ENCODE results near the gene SLC38A5. TPM values are rescaled to one million over a fixed set of nuclear protein-coding genes. Genes with fewer than 3 reads are reported as not detected.

SLC38A5 gene
- total and polyA plus RNA-seq, 2 of the 13 experiments (the other 11 are each of a cell fraction or from before 2014, with no cell fraction given) = 46.1 to 73.4 TPM

DNA sequence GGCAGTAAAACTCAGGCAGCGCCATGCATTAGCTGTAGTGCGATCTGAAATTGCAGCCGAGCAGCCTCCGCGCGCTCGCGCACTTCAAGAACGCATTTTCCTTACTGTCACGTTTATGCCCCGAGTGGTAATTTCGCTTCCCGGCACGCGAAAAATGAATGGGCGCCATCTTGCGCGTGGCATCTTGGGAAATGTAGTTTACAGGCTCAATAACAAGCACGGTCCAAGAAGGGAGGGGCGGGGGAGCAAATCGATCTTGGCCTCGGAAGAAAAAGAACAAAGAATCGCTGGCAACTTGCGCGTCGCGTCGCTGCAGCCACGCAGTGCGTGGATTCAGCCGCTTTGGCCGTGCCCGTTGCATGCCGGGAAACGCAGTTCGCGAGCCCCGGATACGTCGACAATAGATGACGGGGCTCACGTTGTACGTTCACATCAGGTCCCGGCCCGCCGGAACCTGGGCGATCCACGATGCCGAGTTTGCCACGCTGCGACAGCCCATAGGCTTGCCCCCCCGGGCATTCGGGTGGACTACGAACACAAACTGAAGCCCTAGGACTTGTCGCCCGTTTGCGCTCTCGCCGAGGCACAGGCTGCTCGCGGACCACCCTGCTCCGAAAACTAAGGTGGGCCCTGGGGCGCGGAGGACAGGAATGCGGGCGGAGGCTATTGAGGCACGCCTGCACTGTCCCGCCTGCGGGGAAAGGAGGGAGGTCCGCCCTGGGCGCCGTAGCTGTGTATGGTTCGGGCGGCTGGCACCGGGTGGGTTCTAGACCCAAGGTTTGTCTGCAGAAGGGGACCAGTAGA, 5.9 kb upstream of the SLC38A5 start, which contains the start of gene FTSJ1 (continued):
- TF ChIP-seq, protein P1, sequence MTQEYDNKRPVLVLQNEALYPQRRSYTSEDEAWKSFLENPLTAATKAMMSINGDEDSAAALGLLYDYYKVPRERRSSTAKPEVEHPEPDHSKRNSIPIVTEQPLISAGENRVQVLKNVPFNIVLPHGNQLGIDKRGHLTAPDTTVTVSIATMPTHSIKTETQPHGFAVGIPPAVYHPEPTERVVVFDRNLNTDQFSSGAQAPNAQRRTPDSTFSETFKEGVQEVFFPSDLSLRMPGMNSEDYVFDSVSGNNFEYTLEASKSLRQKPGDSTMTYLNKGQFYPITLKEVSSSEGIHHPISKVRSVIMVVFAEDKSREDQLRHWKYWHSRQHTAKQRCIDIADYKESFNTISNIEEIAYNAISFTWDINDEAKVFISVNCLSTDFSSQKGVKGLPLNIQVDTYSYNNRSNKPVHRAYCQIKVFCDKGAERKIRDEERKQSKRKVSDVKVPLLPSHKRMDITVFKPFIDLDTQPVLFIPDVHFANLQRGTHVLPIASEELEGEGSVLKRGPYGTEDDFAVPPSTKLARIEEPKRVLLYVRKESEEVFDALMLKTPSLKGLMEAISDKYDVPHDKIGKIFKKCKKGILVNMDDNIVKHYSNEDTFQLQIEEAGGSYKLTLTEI (CRISPR knock-in tag; conservative IDR thresholded peaks at IDR 0.05) = no peak
- TF ChIP-seq, protein P2, sequence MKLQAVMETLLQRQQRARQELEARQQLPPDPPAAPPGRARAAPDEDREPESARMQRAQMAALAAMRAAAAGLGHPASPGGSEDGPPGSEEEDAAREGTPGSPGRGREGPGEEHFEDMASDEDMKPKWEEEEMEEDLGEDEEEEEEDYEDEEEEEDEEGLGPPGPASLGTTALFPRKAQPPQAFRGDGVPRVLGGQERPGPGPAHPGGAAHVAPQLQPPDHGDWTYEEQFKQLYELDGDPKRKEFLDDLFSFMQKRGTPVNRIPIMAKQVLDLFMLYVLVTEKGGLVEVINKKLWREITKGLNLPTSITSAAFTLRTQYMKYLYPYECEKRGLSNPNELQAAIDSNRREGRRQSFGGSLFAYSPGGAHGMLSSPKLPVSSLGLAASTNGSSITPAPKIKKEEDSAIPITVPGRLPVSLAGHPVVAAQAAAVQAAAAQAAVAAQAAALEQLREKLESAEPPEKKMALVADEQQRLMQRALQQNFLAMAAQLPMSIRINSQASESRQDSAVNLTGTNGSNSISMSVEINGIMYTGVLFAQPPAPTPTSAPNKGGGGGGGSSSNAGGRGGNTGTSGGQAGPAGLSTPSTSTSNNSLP (IDR thresholded peaks at IDR 0.05; ENCODE audit: low read depth, low read length) = no peak
- TF ChIP-seq ZNF333 (CRISPR knock-in tag; IDR thresholded peaks at IDR 0.05; ENCODE audit: borderline replicate concordance) (no peak), ZNF101 (CRISPR knock-in tag; IDR thresholded peaks at IDR 0.05; ENCODE audit: borderline replicate concordance, low read depth) (no peak), HDAC2 (CRISPR knock-in tag; IDR thresholded peaks at IDR 0.05) (peak; percentile 45), IKZF4 (CRISPR knock-in tag; IDR thresholded peaks at IDR 0.05; ENCODE audit: borderline replicate concordance, low read depth, not compliant biosample characterization) (peak; percentile 49), RELA (CRISPR knock-in tag; IDR thresholded peaks at IDR 0.05) (no peak), SNRNP70 (IDR thresholded peaks at IDR 0.05; ENCODE audit: low read depth, low read length) (no peak)
- TF ChIP-seq, protein P3, sequence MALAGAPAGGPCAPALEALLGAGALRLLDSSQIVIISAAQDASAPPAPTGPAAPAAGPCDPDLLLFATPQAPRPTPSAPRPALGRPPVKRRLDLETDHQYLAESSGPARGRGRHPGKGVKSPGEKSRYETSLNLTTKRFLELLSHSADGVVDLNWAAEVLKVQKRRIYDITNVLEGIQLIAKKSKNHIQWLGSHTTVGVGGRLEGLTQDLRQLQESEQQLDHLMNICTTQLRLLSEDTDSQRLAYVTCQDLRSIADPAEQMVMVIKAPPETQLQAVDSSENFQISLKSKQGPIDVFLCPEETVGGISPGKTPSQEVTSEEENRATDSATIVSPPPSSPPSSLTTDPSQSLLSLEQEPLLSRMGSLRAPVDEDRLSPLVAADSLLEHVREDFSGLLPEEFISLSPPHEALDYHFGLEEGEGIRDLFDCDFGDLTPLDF (CRISPR knock-in tag; IDR thresholded peaks at IDR 0.05) = 0 out of 2 replicates have a peak, but pooled peaks have one; percentile 59
- TF ChIP-seq, protein P4, sequence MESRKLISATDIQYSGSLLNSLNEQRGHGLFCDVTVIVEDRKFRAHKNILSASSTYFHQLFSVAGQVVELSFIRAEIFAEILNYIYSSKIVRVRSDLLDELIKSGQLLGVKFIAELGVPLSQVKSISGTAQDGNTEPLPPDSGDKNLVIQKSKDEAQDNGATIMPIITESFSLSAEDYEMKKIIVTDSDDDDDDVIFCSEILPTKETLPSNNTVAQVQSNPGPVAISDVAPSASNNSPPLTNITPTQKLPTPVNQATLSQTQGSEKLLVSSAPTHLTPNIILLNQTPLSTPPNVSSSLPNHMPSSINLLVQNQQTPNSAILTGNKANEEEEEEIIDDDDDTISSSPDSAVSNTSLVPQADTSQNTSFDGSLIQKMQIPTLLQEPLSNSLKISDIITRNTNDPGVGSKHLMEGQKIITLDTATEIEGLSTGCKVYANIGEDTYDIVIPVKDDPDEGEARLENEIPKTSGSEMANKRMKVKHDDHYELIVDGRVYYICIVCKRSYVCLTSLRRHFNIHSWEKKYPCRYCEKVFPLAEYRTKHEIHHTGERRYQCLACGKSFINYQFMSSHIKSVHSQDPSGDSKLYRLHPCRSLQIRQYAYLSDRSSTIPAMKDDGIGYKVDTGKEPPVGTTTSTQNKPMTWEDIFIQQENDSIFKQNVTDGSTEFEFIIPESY (CRISPR knock-in tag; IDR thresholded peaks at IDR 0.05) = no peak
- TF ChIP-seq, protein P5, sequence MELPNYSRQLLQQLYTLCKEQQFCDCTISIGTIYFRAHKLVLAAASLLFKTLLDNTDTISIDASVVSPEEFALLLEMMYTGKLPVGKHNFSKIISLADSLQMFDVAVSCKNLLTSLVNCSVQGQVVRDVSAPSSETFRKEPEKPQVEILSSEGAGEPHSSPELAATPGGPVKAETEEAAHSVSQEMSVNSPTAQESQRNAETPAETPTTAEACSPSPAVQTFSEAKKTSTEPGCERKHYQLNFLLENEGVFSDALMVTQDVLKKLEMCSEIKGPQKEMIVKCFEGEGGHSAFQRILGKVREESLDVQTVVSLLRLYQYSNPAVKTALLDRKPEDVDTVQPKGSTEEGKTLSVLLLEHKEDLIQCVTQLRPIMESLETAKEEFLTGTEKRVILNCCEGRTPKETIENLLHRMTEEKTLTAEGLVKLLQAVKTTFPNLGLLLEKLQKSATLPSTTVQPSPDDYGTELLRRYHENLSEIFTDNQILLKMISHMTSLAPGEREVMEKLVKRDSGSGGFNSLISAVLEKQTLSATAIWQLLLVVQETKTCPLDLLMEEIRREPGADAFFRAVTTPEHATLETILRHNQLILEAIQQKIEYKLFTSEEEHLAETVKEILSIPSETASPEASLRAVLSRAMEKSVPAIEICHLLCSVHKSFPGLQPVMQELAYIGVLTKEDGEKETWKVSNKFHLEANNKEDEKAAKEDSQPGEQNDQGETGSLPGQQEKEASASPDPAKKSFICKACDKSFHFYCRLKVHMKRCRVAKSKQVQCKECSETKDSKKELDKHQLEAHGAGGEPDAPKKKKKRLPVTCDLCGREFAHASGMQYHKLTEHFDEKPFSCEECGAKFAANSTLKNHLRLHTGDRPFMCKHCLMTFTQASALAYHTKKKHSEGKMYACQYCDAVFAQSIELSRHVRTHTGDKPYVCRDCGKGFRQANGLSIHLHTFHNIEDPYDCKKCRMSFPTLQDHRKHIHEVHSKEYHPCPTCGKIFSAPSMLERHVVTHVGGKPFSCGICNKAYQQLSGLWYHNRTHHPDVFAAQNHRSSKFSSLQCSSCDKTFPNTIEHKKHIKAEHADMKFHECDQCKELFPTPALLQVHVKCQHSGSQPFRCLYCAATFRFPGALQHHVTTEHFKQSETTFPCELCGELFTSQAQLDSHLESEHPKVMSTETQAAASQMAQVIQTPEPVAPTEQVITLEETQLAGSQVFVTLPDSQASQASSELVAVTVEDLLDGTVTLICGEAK (IDR thresholded peaks at IDR 0.05) = no peak
- TF ChIP-seq, protein P5 (CRISPR knock-in tag; IDR thresholded peaks at IDR 0.05) = peak; percentile 18; the same call in 1 of the 2 replicates

Data from HepG2 (cell line).